GM21423 (cell line): ENCODE measurements around the gene AGAP1.

Experiments used
- ATAC-seq: cut with Tn5 transposase; IDR thresholded peaks from one replicate; pipeline ENCODE4 v1.9.1; 2021; ENCODE audit warnings: mild to moderate bottlenecking, moderate library complexity; ENCODE audit not compliant: unreplicated experiment

Gene AGAP1

GRCh38 chr2:235630718-235631296, 137.0 kb downstream of the AGAP1 start:
- no peak for ATAC-seq

GRCh38 chr2:235634435-235635158, 140.8 kb downstream of the AGAP1 start:
- ATAC-seq = no peak

GRCh38 chr2:235636546-235636945, 142.7 kb downstream of the AGAP1 start:
- ATAC-seq = no peak

- no peak for ATAC-seq
Measured at GRCh38 chr2:235637896-235638295, 144.1 kb downstream of the AGAP1 start.

- no peak for ATAC-seq
Measured at GRCh38 chr2:235638541-235639427, 144.9 kb downstream of the AGAP1 start.

- ATAC-seq = no peak
Measured at GRCh38 chr2:235639428-235639773, 145.6 kb downstream of the AGAP1 start.

- no peak for ATAC-seq
Measured at GRCh38 chr2:235639885-235640284, 146.0 kb downstream of the AGAP1 start.

- no peak for ATAC-seq
Measured at GRCh38 chr2:235640377-235640776, 146.5 kb downstream of the AGAP1 start.

- ATAC-seq = no peak
Measured at GRCh38 chr2:235640926-235641723, 147.3 kb downstream of the AGAP1 start.

- no peak for ATAC-seq
Measured at GRCh38 chr2:235641956-235642355, 148.1 kb downstream of the AGAP1 start.

GRCh38 chr2:235642446-235643098, 148.7 kb downstream of the AGAP1 start:
- no peak for ATAC-seq

- ATAC-seq = no peak
Measured at GRCh38 chr2:235643680-235644511, 150.1 kb downstream of the AGAP1 start.

- no peak for ATAC-seq
Measured at GRCh38 chr2:235647264-235647663, 153.4 kb downstream of the AGAP1 start.

GRCh38 chr2:235647877-235648276, 154.0 kb downstream of the AGAP1 start:
- ATAC-seq = no peak

GRCh38 chr2:235649418-235649817, 155.6 kb downstream of the AGAP1 start:
- ATAC-seq = no peak

GRCh38 chr2:235651643-235652042, 157.8 kb downstream of the AGAP1 start:
- ATAC-seq = no peak

GRCh38 chr2:235654103-235654813, 160.4 kb downstream of the AGAP1 start:
- no peak for ATAC-seq

GRCh38 chr2:235658351-235659174, 164.7 kb downstream of the AGAP1 start:
- ATAC-seq = no peak
